CD14-positive monocyte (primary cell): Measurements from ENCODE around the gene ZC3H6. TPM values are rescaled to one million over a fixed set of nuclear protein-coding genes. Genes with fewer than 3 reads are reported as not detected.

Experiments
- DNase-seq, 3 donors: peaks; one replicate each; pipeline ENCODE4 v3.0.0-alpha.2; 2011 to 2022
- H2AFZ ChIP-seq: 2 replicates; pipeline ENCODE4 v1.6.0; 2012; ENCODE audit warnings: mild to moderate bottlenecking, low read depth, low read length, inconsistent platforms; ENCODE audit not compliant: insufficient read depth, poor library complexity, severe bottlenecking
- H3K27ac ChIP-seq, 2 donors: 1 replicate in 1 of 2; 2 replicates in 1 of 2; pipeline ENCODE4 v1.5.1; 2012 to 2013; ENCODE audit warnings: low read length in 2 of 2, control low read depth in 1 of 2, inconsistent platforms in 1 of 2, low read depth in 1 of 2, mild to moderate bottlenecking in 1 of 2
- H3K27me3 ChIP-seq, 2 donors: one replicate each; pipeline versions ENCODE4 v1.6.0 to v1.6.1; 2011 to 2013; ENCODE audit warnings: low read length in 2 of 2; ENCODE audit not compliant: control insufficient read depth in 2 of 2, insufficient read depth in 2 of 2
- H3K36me3 ChIP-seq, 2 donors: replicated peaks in 1 of 2; 1 replicate in 1 of 2; 2 replicates in 1 of 2; pipeline versions ENCODE4 v1.5.1 to v1.6.1; 2012 to 2013; ENCODE audit warnings: low read length in 2 of 2, control low read depth in 1 of 2, inconsistent platforms in 1 of 2, mild to moderate bottlenecking in 1 of 2; ENCODE audit not compliant: insufficient read depth in 2 of 2, control insufficient read depth in 1 of 2
- H3K4me1 ChIP-seq, 2 donors: 1 replicate in 1 of 2; 2 replicates in 1 of 2; pipeline versions ENCODE4 v1.5.1 to v1.6.1; 2012 to 2013; ENCODE audit warnings: low read length in 2 of 2, control low read depth in 1 of 2, inconsistent platforms in 1 of 2, mild to moderate bottlenecking in 1 of 2, moderate library complexity in 1 of 2; ENCODE audit not compliant: insufficient read depth in 2 of 2, control insufficient read depth in 1 of 2
- H3K4me2 ChIP-seq: replicated peaks from 2 replicates; pipeline ENCODE3; 2012; ENCODE audit warnings: low read length, moderate library complexity, mild to moderate bottlenecking; ENCODE audit not compliant: poor library complexity, severe bottlenecking; ENCODE audit errors: extremely low read depth
- H3K4me3 ChIP-seq, 3 experiments: fragments of 200-600 bp in 1 of 3; sonication (generic) in 1 of 3; replicated peaks in 1 of 3; 1 replicate in 2 of 3; 2 replicates in 1 of 3; pipeline ENCODE4 v1.5.1; 2011 to 2013; ENCODE audit warnings: low read length in 3 of 3, mild to moderate bottlenecking in 3 of 3, control low read depth in 2 of 3, low read depth in 2 of 3, inconsistent platforms in 1 of 3, moderate library complexity in 1 of 3
- H3K79me2 ChIP-seq: 2 replicates; pipeline ENCODE4 v1.6.0; 2012; ENCODE audit warnings: mild to moderate bottlenecking, control low read depth, inconsistent platforms, low read length, moderate library complexity; ENCODE audit not compliant: insufficient read depth
- H3K9ac ChIP-seq: 2 replicates; pipeline ENCODE4 v1.6.0; 2017; ENCODE audit warnings: low read length, mild to moderate bottlenecking; ENCODE audit not compliant: insufficient read depth, poor library complexity, severe bottlenecking
- H3K9me3 ChIP-seq, 2 donors: replicated peaks in 1 of 2; 1 replicate in 1 of 2; 2 replicates in 1 of 2; pipeline versions ENCODE4 v1.5.1 to v1.6.1; 2012 to 2013; ENCODE audit warnings: low read length in 2 of 2, control low read depth in 1 of 2; ENCODE audit not compliant: control insufficient read depth in 1 of 2, insufficient read depth in 1 of 2
- H4K20me1 ChIP-seq: 2 replicates; pipeline ENCODE4 v1.6.0; 2012; ENCODE audit warnings: mild to moderate bottlenecking, low read length, control low read depth, moderate library complexity; ENCODE audit not compliant: insufficient read depth
- H3K27ac Mint-ChIP-seq, 7 donors: one replicate each; pipeline ENCODE4 v1.8.0; 2020; ENCODE audit warnings: mild to moderate bottlenecking in 7 of 7, mixed read lengths in 7 of 7, moderate library complexity in 6 of 7, inconsistent platforms in 2 of 7
- H3K27me3 Mint-ChIP-seq, 3 donors: one replicate each; pipeline ENCODE4 v1.8.0; 2021 to 2022; ENCODE audit warnings: low read depth in 3 of 3, mild to moderate bottlenecking in 3 of 3, mixed read lengths in 3 of 3, moderate library complexity in 3 of 3, inconsistent platforms in 1 of 3
- H3K36me3 Mint-ChIP-seq, 2 donors: one replicate each; pipeline ENCODE4 v1.8.0; 2020; ENCODE audit warnings: mixed read lengths in 2 of 2, inconsistent platforms in 1 of 2, mild to moderate bottlenecking in 1 of 2
- H3K4me1 Mint-ChIP-seq: one replicate; pipeline ENCODE4 v1.8.0; 2020; ENCODE audit warnings: mild to moderate bottlenecking, mixed read lengths
- H3K4me3 Mint-ChIP-seq, 2 donors: one replicate each; pipeline ENCODE4 v1.8.0; 2020; ENCODE audit warnings: mild to moderate bottlenecking in 2 of 2, mixed read lengths in 2 of 2, moderate library complexity in 1 of 2
- H3K9me3 Mint-ChIP-seq, 7 donors: one replicate each; pipeline ENCODE4 v1.8.0; 2020 to 2022; ENCODE audit warnings: mixed read lengths in 7 of 7, mild to moderate bottlenecking in 6 of 7, moderate library complexity in 6 of 7, inconsistent platforms in 2 of 7
- WGBS: methylation state at CpG from one replicate; pipeline ENCODE4 v1.1.5; 2013; ENCODE audit warnings: missing lambda C conversion rate; ENCODE audit not compliant: insufficient coverage; 5-methylcytosine and 5-hydroxymethylcytosine counted together
- intact Hi-C, 2 donors: fragments of 100-400 bp; cut with micrococcal nuclease; formaldehyde crosslinking; loops; one replicate each; pipeline versions ENCODE4 v1.15.0 to v1.15.1; 2023
- polyA plus RNA-seq, 3 donors: library from polyadenylated mRNA; depleted of rRNA in 1 of 3; unstranded in 2 of 3; stranded (reverse) in 1 of 3; fragments of 300-500 nt in 2 of 3; fragments of >200 nt in 1 of 3; fragmentation: Illumina TruSeq in 2 of 3; gene quantifications; 1 replicate in 2 of 3; 2 replicates in 1 of 3; pipeline ENCODE4 v1.2.3, GENCODE V29; 2012 to 2021
- TF ChIP-seq, protein P1 (sequence below): fragments of 200-600 bp; IDR thresholded peaks from one replicate; pipeline ENCODE4 v1.8.0; 2022; ENCODE audit warnings: antibody characterized with exemption, mild to moderate bottlenecking

ZC3H6 gene
- polyA plus RNA-seq, 3 donors = 2.1 to 2.5 (median 2.4) TPM

DNA sequence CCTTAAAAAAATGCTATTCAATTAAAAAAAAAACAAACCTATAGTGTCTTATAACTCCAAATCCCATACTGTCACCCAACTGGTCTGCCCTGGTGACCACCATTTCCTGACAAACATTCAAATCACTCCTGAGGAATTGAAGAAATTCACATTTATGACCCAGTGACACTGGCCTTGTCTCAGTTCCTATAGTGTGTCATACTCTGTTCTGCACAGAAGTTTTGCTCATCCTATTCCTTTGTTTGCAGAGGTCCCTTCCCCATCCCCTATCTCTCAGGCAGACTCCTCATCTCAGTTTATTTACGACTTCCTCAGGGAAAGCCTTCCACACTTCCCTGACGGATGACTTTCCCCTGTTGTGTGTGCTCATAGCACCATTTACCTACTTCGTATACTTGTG is 14.7 kb downstream of the ZC3H6 start:
- Mint-ChIP-seq H3K9me3 (peaks cover 0 to 3% (median 0%) of the 10 kb centered on the region in 7 donors), H3K27me3 (peaks cover 0 to 1% (median 0%) of the 10 kb centered on the region in 3 donors), H3K36me3 (peaks cover 0 to 3% of the 10 kb centered on the region in 2 donors), H3K4me1 (no peaks in the 10 kb centered on the region), H3K4me3 (no peak overlapping the region), H3K27ac (no peak overlapping the region)
- no peak for DNase-seq
- no peaks in the 10 kb centered on the region for H4K20me1 ChIP-seq
- H3K4me3 ChIP-seq = no peak overlapping the region
- 100% methylated on average over 1 of the region's 3 CpGs for WGBS
- intact Hi-C loops = no loop called here
- no peak overlapping the region for H3K27ac ChIP-seq
- TF ChIP-seq, protein P1, sequence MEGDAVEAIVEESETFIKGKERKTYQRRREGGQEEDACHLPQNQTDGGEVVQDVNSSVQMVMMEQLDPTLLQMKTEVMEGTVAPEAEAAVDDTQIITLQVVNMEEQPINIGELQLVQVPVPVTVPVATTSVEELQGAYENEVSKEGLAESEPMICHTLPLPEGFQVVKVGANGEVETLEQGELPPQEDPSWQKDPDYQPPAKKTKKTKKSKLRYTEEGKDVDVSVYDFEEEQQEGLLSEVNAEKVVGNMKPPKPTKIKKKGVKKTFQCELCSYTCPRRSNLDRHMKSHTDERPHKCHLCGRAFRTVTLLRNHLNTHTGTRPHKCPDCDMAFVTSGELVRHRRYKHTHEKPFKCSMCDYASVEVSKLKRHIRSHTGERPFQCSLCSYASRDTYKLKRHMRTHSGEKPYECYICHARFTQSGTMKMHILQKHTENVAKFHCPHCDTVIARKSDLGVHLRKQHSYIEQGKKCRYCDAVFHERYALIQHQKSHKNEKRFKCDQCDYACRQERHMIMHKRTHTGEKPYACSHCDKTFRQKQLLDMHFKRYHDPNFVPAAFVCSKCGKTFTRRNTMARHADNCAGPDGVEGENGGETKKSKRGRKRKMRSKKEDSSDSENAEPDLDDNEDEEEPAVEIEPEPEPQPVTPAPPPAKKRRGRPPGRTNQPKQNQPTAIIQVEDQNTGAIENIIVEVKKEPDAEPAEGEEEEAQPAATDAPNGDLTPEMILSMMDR = no peak
- no peaks in the 10 kb centered on the region for H3K4me1 ChIP-seq
- no peaks in the 10 kb centered on the region for H3K9me3 ChIP-seq
- H2AFZ ChIP-seq = no peak overlapping the region
- H3K36me3 ChIP-seq = no peaks in the 10 kb centered on the region
- H3K79me2 ChIP-seq = peaks cover 4% of the 10 kb centered on the region
- no peaks in the 10 kb centered on the region for H3K27me3 ChIP-seq
- no peak overlapping the region for H3K9ac ChIP-seq
- no peak overlapping the region for H3K4me2 ChIP-seq

DNA sequence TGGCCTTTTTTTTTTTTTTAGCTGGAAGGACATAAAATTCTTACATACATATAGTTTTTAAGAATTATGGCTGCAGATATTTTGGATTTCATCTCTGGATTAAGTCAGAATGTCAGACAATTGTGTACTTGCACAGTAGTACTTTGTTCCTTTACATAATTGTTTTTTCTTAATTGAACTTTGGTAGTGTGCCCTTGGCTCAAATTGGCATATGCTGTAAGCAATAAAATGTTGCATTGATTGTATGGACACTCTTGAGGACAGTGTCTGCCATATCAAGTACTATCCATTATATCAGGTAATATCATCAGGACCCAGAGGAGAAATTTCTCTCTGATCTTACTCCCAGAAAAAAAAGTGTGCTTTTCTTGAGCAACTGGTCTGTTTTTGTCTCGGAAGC is 15.3 kb downstream of the ZC3H6 start:
- no peak overlapping the region for H3K4me2 ChIP-seq
- no peaks in the 10 kb centered on the region for H3K4me1 ChIP-seq
- H3K27ac ChIP-seq = no peak overlapping the region
- WGBS = no CpG with 5 or more reads among the region's 1 CpG
- Mint-ChIP-seq H3K4me1 (no peaks in the 10 kb centered on the region), H3K36me3 (peaks cover 0 to 3% of the 10 kb centered on the region in 2 donors), H3K27me3 (peaks cover 0 to 1% (median 0%) of the 10 kb centered on the region in 3 donors), H3K9me3 (peaks cover 0 to 3% (median 0%) of the 10 kb centered on the region in 7 donors), H3K27ac (no peak overlapping the region), H3K4me3 (no peak overlapping the region)
- H4K20me1 ChIP-seq = no peaks in the 10 kb centered on the region
- no peaks in the 10 kb centered on the region for H3K27me3 ChIP-seq
- H3K9ac ChIP-seq = no peak overlapping the region
- H3K36me3 ChIP-seq = no peaks in the 10 kb centered on the region
- no peak overlapping the region for H2AFZ ChIP-seq
- no peaks in the 10 kb centered on the region for H3K9me3 ChIP-seq
- intact Hi-C loops = no loop called here
- no peaks in the 10 kb centered on the region for H3K79me2 ChIP-seq
- no peak overlapping the region for H3K4me3 ChIP-seq
- DNase-seq = no peak
- TF ChIP-seq, protein P1 = no peak
